ENCODE results near the gene PICALM.

DNA sequence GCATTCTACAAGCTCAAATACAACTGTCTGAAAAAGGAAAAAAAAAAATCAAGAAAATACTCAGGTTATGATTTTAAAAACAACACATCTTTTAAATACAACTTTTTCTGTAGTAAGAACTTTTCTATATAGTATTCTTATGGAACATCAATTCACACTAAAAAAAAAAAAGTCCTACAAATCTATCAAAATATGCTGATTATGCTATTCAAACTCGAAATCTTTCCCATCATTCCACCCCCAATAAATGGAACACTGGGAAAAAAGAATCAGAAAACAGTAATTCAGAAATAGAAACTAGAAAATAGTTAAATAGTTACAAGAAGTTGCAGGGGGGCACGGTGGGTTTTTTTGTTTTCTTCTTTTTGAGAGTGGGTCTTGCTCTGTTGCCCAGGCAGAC is 77.4 kb downstream of the PICALM start:
- TF ChIP-seq ZFP30 (CRISPR knock-in tag; IDR thresholded peaks at IDR 0.05) (no peak), ZFP3 (CRISPR knock-in tag; IDR thresholded peaks at IDR 0.05) (no peak), BACH2 (CRISPR knock-in tag; IDR thresholded peaks at IDR 0.05; ENCODE audit: borderline replicate concordance) (no peak), GLIS3 (CRISPR knock-in tag; IDR thresholded peaks at IDR 0.05) (no peak)
- TF ChIP-seq, protein P1, sequence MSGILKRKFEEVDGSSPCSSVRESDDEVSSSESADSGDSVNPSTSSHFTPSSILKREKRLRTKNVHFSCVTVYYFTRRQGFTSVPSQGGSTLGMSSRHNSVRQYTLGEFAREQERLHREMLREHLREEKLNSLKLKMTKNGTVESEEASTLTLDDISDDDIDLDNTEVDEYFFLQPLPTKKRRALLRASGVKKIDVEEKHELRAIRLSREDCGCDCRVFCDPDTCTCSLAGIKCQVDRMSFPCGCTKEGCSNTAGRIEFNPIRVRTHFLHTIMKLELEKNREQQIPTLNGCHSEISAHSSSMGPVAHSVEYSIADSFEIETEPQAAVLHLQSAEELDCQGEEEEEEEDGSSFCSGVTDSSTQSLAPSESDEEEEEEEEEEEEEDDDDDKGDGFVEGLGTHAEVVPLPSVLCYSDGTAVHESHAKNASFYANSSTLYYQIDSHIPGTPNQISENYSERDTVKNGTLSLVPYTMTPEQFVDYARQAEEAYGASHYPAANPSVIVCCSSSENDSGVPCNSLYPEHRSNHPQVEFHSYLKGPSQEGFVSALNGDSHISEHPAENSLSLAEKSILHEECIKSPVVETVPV (CRISPR knock-in tag; IDR thresholded peaks at IDR 0.05) = no peak
- TF ChIP-seq, protein P2, sequence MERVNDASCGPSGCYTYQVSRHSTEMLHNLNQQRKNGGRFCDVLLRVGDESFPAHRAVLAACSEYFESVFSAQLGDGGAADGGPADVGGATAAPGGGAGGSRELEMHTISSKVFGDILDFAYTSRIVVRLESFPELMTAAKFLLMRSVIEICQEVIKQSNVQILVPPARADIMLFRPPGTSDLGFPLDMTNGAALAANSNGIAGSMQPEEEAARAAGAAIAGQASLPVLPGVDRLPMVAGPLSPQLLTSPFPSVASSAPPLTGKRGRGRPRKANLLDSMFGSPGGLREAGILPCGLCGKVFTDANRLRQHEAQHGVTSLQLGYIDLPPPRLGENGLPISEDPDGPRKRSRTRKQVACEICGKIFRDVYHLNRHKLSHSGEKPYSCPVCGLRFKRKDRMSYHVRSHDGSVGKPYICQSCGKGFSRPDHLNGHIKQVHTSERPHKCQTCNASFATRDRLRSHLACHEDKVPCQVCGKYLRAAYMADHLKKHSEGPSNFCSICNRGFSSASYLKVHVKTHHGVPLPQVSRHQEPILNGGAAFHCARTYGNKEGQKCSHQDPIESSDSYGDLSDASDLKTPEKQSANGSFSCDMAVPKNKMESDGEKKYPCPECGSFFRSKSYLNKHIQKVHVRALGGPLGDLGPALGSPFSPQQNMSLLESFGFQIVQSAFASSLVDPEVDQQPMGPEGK (CRISPR knock-in tag; IDR thresholded peaks at IDR 0.05; ENCODE audit: borderline replicate concordance) = no peak
- TF ChIP-seq, protein P3, sequence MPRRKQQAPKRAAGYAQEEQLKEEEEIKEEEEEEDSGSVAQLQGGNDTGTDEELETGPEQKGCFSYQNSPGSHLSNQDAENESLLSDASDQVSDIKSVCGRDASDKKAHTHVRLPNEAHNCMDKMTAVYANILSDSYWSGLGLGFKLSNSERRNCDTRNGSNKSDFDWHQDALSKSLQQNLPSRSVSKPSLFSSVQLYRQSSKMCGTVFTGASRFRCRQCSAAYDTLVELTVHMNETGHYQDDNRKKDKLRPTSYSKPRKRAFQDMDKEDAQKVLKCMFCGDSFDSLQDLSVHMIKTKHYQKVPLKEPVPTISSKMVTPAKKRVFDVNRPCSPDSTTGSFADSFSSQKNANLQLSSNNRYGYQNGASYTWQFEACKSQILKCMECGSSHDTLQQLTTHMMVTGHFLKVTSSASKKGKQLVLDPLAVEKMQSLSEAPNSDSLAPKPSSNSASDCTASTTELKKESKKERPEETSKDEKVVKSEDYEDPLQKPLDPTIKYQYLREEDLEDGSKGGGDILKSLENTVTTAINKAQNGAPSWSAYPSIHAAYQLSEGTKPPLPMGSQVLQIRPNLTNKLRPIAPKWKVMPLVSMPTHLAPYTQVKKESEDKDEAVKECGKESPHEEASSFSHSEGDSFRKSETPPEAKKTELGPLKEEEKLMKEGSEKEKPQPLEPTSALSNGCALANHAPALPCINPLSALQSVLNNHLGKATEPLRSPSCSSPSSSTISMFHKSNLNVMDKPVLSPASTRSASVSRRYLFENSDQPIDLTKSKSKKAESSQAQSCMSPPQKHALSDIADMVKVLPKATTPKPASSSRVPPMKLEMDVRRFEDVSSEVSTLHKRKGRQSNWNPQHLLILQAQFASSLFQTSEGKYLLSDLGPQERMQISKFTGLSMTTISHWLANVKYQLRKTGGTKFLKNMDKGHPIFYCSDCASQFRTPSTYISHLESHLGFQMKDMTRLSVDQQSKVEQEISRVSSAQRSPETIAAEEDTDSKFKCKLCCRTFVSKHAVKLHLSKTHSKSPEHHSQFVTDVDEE (CRISPR knock-in tag; IDR thresholded peaks at IDR 0.05) = no peak

All from SK-N-SH treated with all-trans-retinoic acid at 6 μM for 48 hours (cell line).